A673 (cell line): ENCODE measurements around the gene CSTA. TPM values are rescaled to one million over a fixed set of nuclear protein-coding genes. Genes with fewer than 3 reads are reported as not detected.

Experiments
- BruUV-seq: library from RNA; stranded (reverse); fragments of 400-500 nt; replicated peaks from 2 replicates; lab custom pipeline; 2021; lab: Mats Ljungman, UMichigan
- CTCF ChIA-PET: fragments of 300-600 bp; sonication (Branson Sonifier 250); formaldehyde crosslinking; loops from one replicate; lab custom pipeline; 2022; ENCODE audit warnings: antibody characterized with exemption; lab: Charles Lee
- POLR2A ChIA-PET: fragments of 300-600 bp; sonication (Branson Sonifier 250); formaldehyde crosslinking; loops from one replicate; lab custom pipeline; 2022; ENCODE audit warnings: antibody characterized with exemption; ENCODE audit not compliant: low non-redundant PET; lab: Charles Lee
- DNase-seq: peaks from one replicate; pipeline ENCODE4 v3.0.0-alpha.2; 2015; ENCODE audit warnings: low spot score
- H3K27ac ChIP-seq: fragments of 200-600 bp; sonication (generic); 2 replicates; pipeline ENCODE4 v1.5.1; 2016; ENCODE audit warnings: mixed run types, low read depth, mild to moderate bottlenecking, mixed read lengths, antibody characterized with exemption, low read length; ENCODE audit not compliant: poor library complexity, severe bottlenecking
- H3K27me3 ChIP-seq: fragments of 200-600 bp; sonication (generic); replicated peaks from 2 replicates; pipeline ENCODE4 v1.6.1; 2017; ENCODE audit warnings: mixed run types, low read depth, mild to moderate bottlenecking, mixed read lengths, antibody characterized with exemption, low read length; ENCODE audit not compliant: insufficient read depth, poor library complexity
- H3K36me3 ChIP-seq: fragments of 200-600 bp; sonication (generic); 2 replicates; pipeline ENCODE4 v1.6.1; 2016; ENCODE audit warnings: mixed run types, mild to moderate bottlenecking, mixed read lengths, antibody characterized with exemption, low read length; ENCODE audit not compliant: insufficient read depth, poor library complexity, severe bottlenecking
- H3K4me1 ChIP-seq: fragments of 200-600 bp; sonication (generic); 2 replicates; pipeline ENCODE4 v1.6.1; 2017; ENCODE audit warnings: mixed run types, mild to moderate bottlenecking, mixed read lengths, antibody characterized with exemption, low read length; ENCODE audit not compliant: insufficient read depth, poor library complexity, severe bottlenecking
- H3K4me3 ChIP-seq: fragments of 200-600 bp; sonication (generic); 2 replicates; pipeline ENCODE4 v1.5.1; 2016; ENCODE audit warnings: low read depth, mixed run types, mild to moderate bottlenecking, mixed read lengths, low read length; ENCODE audit not compliant: poor library complexity, severe bottlenecking
- H3K9me3 ChIP-seq: fragments of 200-600 bp; sonication (generic); 2 replicates; pipeline ENCODE4 v1.6.1; 2016; ENCODE audit warnings: mixed run types, low read depth, mild to moderate bottlenecking, mixed read lengths, antibody characterized with exemption, low read length; ENCODE audit not compliant: poor library complexity, severe bottlenecking
- EZH2 ChIP-seq: fragments of 200-600 bp; sonication (generic); IDR thresholded peaks from 2 replicates; pipeline ENCODE4 v1.6.1; 2017; ENCODE audit warnings: borderline replicate concordance, low read depth, mild to moderate bottlenecking, mixed read lengths, antibody characterized with exemption, low read length; ENCODE audit not compliant: poor library complexity, severe bottlenecking
- intact Hi-C: fragments of 100-400 bp; cut with micrococcal nuclease; formaldehyde crosslinking; loops from one replicate; pipeline ENCODE4 v1.10.0; 2022; ENCODE audit not compliant: unreplicated experiment
- total RNA-seq: library from RNA; stranded (reverse); gene quantifications from 2 replicates; pipeline ENCODE4 v1.2.3, GENCODE V29; 2021
- TF ChIP-seq, protein P1 (sequence below): fragments of 300-800, 200-600 bp; sonication (generic); conservative IDR thresholded peaks from 2 replicates; pipeline ENCODE4 v1.5.1; 2017; ENCODE audit warnings: low read depth, mild to moderate bottlenecking, antibody characterized with exemption, low read length, moderate library complexity, mixed read lengths

The CSTA gene
- total RNA-seq, 1 experiment from 2014 or later: 6.5 TPM

DNA sequence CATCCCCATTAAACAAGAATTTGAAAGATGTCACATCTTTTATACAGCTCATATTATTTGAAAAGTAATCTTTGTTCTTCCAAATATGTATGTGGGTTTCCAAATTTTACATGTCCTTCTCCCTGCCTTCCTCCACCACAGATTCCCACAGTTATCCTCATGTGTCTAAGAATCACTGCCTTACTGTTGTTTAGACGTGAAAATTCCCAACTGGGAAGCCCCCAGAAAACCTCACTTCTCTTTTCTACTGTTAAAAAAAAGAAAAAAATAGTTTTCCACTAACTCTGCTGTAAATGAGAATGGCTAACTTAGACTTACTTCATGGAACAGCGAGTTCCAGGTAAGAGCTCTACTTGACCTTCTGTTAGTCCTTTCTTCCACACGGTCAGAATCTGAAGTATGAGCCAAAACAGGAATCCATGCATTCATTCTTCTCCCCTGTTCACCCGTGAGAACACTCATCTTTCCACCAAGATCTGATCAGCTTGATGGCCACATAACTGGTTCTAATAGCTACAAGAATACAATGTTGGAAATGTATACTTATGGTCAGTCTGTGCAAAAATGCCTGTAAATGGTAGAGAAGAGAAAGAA lies 17.9 kb upstream of the CSTA start:
- no peak for DNase-seq
- Histone ChIP-seq H3K9me3 (no peaks in the 10 kb centered on the region), H3K4me3 (no peak overlapping the region), H3K27me3 (no peaks in the 10 kb centered on the region), H3K27ac (no peak overlapping the region), H3K4me1 (no peaks in the 10 kb centered on the region), H3K36me3 (no peaks in the 10 kb centered on the region)
- BruUV-seq: no TSS peak
- intact Hi-C loops: no loop called here
- CTCF ChIA-PET: interaction anchor here (0.6 to 1.8 kb wide), 3 partner anchors 63 to 651 kb away, joined by 3 to 10 read pairs (median 4); partner anchors contain the start of gene FAM162A
- POLR2A ChIA-PET: no interaction called here
- TF ChIP-seq, protein P1, sequence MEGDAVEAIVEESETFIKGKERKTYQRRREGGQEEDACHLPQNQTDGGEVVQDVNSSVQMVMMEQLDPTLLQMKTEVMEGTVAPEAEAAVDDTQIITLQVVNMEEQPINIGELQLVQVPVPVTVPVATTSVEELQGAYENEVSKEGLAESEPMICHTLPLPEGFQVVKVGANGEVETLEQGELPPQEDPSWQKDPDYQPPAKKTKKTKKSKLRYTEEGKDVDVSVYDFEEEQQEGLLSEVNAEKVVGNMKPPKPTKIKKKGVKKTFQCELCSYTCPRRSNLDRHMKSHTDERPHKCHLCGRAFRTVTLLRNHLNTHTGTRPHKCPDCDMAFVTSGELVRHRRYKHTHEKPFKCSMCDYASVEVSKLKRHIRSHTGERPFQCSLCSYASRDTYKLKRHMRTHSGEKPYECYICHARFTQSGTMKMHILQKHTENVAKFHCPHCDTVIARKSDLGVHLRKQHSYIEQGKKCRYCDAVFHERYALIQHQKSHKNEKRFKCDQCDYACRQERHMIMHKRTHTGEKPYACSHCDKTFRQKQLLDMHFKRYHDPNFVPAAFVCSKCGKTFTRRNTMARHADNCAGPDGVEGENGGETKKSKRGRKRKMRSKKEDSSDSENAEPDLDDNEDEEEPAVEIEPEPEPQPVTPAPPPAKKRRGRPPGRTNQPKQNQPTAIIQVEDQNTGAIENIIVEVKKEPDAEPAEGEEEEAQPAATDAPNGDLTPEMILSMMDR: no peak
- TF ChIP-seq EZH2: no peak

- Histone ChIP-seq H3K27ac (no peak overlapping the region), H3K36me3 (no peaks in the 10 kb centered on the region), H3K4me1 (no peaks in the 10 kb centered on the region), H3K27me3 (no peaks in the 10 kb centered on the region), H3K9me3 (no peaks in the 10 kb centered on the region), H3K4me3 (no peak overlapping the region)
- POLR2A ChIA-PET: no interaction called here
- intact Hi-C loops: no loop called here
- BruUV-seq: no TSS peak
- no peak for TF ChIP-seq EZH2
- TF ChIP-seq, protein P1: no peak
- DNase-seq: no peak
- CTCF ChIA-PET: no interaction called here
Observed at GRCh38 chr3:122307976-122308375, 17.1 kb upstream of the CSTA start.

DNA sequence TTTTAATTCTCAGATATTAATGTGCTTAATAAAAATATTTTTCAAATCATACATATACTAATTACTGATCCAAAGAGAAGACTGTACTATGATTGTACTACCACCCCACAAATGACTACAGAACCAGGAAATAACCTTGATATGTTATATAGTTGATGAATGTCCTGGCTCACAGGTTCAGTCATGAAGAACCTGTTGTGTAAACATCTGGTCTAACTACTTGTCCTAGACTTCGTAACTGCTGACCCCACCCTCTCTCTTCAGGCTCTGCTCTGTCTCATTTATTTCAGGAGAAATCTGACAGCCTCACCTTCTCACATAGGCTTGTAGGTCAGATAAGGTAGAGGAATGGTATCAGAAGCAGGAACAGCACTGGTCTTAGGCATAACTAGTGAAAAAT lies 14.7 kb upstream of the CSTA start:
- Histone ChIP-seq H3K4me3 (no peak overlapping the region), H3K4me1 (no peaks in the 10 kb centered on the region), H3K36me3 (no peaks in the 10 kb centered on the region), H3K9me3 (no peaks in the 10 kb centered on the region), H3K27me3 (no peaks in the 10 kb centered on the region), H3K27ac (no peak overlapping the region)
- CTCF ChIA-PET: no interaction called here
- intact Hi-C loops: no loop called here
- BruUV-seq: no TSS peak
- POLR2A ChIA-PET: no interaction called here
- no peak for TF ChIP-seq EZH2
- TF ChIP-seq, protein P1: no peak
- DNase-seq: no peak
